ENCODE results near the gene CLEC2B. TPM values are rescaled to one million over a fixed set of nuclear protein-coding genes. Genes with fewer than 3 reads are reported as not detected.
"Not testable (repeated sequence)": the region's sequence is repeated elsewhere in the genome, so short reads cannot be mapped to it uniquely, and the experiment has no call there.

The CLEC2B gene
- total and polyA plus RNA-seq, 4 donors = 0.90 to 18.7 (median 8.0) TPM

DNA sequence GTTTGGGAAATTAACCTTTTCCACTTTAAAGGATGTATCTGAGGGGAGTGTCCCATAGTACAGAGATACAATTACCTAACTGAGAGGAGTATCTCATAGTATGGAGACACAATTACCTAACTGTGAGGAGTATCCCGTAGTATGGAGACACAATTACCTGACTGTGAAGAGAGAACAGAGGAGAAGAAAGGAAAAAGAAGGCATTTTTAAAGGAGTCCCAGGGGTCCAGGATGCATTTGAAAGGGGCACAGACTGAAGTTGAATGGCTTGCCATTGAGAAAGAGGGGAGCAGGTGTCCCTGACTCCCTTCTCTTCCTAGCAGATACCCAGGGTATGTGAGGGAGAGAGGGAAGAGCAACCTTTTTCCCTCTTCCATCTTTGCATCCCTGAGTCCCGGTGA is 30.1 kb upstream of the CLEC2B start:
- WGBS (ENCODE audit: insufficient coverage) = no CpG with 5 or more reads among the region's 2 CpGs
- Histone ChIP-seq H3K27me3 (ENCODE audit: control insufficient read depth, insufficient read depth, low read length) (no peaks in the 10 kb centered on the region), H3K4me3 (ENCODE audit: low read depth, low read length) (no peak overlapping the region)

DNA sequence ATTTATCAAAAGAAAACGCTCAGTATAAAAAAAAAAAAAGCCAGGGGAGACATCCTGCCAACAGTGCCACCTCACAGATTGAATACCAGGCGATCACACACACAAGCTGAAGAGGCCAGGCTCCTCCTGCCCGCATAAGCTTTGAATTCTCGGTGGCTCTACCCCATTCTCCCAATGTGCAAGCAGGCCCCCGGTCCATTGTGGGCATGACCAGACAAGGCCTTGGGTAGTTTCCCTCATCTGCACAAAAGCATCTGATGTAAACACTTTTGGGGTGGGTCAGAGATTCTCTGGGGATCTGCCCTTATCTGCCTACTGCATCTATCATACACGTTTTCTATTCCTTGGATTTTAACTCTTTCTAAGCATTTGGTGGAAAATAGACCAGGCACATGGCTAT is 28.4 kb upstream of the CLEC2B start:
- Histone ChIP-seq H3K27me3 (ENCODE audit: control insufficient read depth, insufficient read depth, low read length) (no peaks in the 10 kb centered on the region), H3K27ac (ENCODE audit: low read depth, low read length) (no peak overlapping the region), H3K9me3 (ENCODE audit: control insufficient read depth, insufficient read depth, low read length) (no peaks in the 10 kb centered on the region), H3K36me3 (ENCODE audit: control insufficient read depth, insufficient read depth, low read length) (no peaks in the 10 kb centered on the region), H3K4me1 (ENCODE audit: control insufficient read depth, insufficient read depth, low read length) (no peaks in the 10 kb centered on the region), H3K4me3 (ENCODE audit: low read depth, low read length) (no peak overlapping the region)
- WGBS (ENCODE audit: insufficient coverage) = 87% methylated on average over 3 of the region's 6 CpGs
- no peak for DNase-seq (ENCODE audit: low read depth in 4 of 6, low spot score in 6 of 6)

More for the DNA sequence above, 30.1 kb upstream of the CLEC2B start:
- no peaks in the 10 kb centered on the region for H3K9me3 ChIP-seq (ENCODE audit: control insufficient read depth, insufficient read depth, low read length)
- DNase-seq (ENCODE audit: low read depth in 4 of 6, low spot score in 6 of 6) = no peak
- no peaks in the 10 kb centered on the region for H3K36me3 ChIP-seq (ENCODE audit: control insufficient read depth, insufficient read depth, low read length)
- H3K27ac ChIP-seq (ENCODE audit: low read depth, low read length) = no peak overlapping the region
- H3K4me1 ChIP-seq (ENCODE audit: control insufficient read depth, insufficient read depth, low read length) = no peaks in the 10 kb centered on the region

DNA sequence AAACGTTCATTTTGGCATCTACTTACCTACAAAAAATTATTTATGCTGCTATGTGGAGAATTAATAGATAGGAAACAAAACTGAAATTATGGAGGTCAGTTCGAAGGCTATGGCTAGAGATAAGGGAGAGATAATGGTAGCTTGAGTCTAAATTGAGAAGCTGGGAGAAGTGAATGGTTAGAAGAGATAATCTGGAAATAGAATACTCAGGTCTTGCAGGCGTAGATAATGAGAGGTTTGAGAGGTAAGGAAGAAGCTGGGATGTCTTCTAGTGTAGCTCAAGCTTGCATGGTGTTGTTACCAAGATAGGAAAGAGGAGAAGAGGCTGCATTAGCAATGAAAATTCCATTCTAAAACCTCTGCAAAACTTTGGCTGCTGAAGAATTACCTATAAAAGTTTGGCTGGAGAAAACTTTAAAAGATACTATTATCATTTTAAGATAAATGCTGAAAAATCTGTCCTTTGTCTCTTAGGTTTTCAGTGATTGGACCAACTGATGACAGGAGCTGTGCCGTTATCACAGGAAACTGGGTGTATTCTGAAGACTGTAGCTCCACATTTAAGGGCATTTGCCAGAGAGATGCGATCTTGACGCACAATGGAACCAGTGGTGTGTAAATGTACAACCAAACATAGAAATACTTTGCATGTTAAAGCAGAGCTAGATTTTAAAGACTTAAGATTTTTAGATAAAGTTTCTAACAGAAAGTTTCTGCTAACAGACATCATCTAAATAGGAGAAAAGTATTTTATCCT is 26.2 kb upstream of the CLEC2B start:
- Histone ChIP-seq H3K9me3 (ENCODE audit: control insufficient read depth, insufficient read depth, low read length) (no peaks in the 10 kb centered on the region), H3K36me3 (ENCODE audit: control insufficient read depth, insufficient read depth, low read length) (no peaks in the 10 kb centered on the region), H3K4me1 (ENCODE audit: control insufficient read depth, insufficient read depth, low read length) (no peaks in the 10 kb centered on the region), H3K27me3 (ENCODE audit: control insufficient read depth, insufficient read depth, low read length) (no peaks in the 10 kb centered on the region), H3K27ac (ENCODE audit: low read depth, low read length) (no peak overlapping the region), H3K4me3 (ENCODE audit: low read depth, low read length) (no peak overlapping the region)
- no peak for DNase-seq (ENCODE audit: low read depth in 4 of 6, low spot score in 6 of 6)
- WGBS (ENCODE audit: insufficient coverage) = 76% methylated on average over 3 of the region's 6 CpGs

DNA sequence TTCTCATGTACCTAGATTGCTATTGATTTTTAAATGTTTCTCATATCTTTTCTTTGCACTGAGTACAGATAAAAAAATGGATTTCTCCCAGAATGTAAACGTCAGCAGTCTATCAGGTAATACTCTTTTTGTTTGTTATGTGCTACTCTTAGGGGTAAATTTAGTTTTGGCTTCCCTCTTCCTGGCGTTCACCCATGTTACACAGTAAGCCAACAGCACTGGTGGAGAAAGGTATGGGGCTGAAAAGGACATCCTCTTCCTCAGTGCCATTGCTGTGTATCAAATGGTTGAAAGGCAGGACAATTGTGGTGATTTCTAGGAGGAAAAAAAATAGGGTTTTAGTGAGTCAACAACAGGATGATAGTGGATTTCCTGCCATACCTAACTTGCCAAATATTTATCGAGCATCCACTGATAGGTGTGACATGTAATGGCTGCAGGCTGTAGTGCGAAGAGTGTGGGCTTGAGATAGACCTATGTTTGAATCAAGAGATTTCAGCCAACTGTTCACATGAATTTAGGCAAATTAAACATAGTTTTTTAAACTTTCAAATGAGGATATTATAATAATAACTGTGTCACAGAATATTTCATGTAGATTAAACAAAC is 19.6 kb upstream of the CLEC2B start:
- Histone ChIP-seq H3K4me3 (ENCODE audit: low read depth, low read length) (no peak overlapping the region), H3K9me3 (ENCODE audit: control insufficient read depth, insufficient read depth, low read length) (no peaks in the 10 kb centered on the region), H3K27ac (ENCODE audit: low read depth, low read length) (no peak overlapping the region), H3K4me1 (ENCODE audit: control insufficient read depth, insufficient read depth, low read length) (no peaks in the 10 kb centered on the region), H3K27me3 (ENCODE audit: control insufficient read depth, insufficient read depth, low read length) (no peaks in the 10 kb centered on the region), H3K36me3 (ENCODE audit: control insufficient read depth, insufficient read depth, low read length) (no peaks in the 10 kb centered on the region)
- DNase-seq (ENCODE audit: low read depth in 4 of 6, low spot score in 6 of 6) = no peak
- WGBS (ENCODE audit: insufficient coverage) = 83% methylated on average over 1 of the region's 4 CpGs

DNA sequence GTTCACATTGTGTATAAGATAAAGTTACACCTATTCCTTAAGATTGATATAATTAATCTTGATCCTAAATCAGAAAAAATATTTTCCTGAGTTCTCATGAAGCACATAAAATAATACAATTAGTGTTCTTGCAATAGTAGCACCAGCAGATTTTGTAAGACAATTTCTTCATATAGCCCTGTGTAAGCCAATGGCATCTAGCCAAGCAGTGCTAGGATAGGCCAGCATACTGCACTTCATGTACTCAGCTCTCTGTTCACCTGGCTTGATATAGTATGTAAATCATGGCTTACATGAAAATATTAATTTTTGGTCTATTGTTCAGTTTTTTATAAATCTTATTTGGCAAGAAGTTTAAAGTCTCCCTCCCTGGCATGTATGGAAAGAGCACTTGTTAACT is 14.0 kb upstream of the CLEC2B start:
- H3K4me1 ChIP-seq (ENCODE audit: control insufficient read depth, insufficient read depth, low read length) = no peaks in the 10 kb centered on the region
- no peak overlapping the region for H3K4me3 ChIP-seq (ENCODE audit: low read depth, low read length)
- DNase-seq (ENCODE audit: low read depth in 4 of 6, low spot score in 6 of 6) = peak in 1 of 6 donors; percentile 10
- H3K36me3 ChIP-seq (ENCODE audit: control insufficient read depth, insufficient read depth, low read length) = no peaks in the 10 kb centered on the region
- no peak overlapping the region for H3K27ac ChIP-seq (ENCODE audit: low read depth, low read length)
- no peaks in the 10 kb centered on the region for H3K9me3 ChIP-seq (ENCODE audit: control insufficient read depth, insufficient read depth, low read length)
- no peaks in the 10 kb centered on the region for H3K27me3 ChIP-seq (ENCODE audit: control insufficient read depth, insufficient read depth, low read length)

DNA sequence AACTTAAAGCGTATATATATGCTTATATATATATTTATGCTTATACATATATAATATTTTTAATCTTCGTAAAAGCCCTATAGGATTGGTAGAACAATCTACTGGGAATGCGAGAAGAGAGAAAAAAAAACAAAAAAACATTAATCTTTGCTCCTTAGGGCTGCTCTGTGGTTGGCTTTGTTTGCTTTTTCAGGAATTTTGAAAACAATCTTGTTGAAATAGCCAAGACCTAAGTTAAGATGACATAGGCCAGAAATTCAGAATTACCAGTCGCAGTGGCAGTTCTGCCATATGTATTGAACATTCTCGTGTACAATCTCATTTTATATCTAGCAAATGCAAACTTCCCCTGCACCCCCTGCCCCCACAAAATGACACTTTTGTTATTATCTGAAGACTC is 12.8 kb upstream of the CLEC2B start:
- Histone ChIP-seq H3K9me3 (ENCODE audit: control insufficient read depth, insufficient read depth, low read length) (no peaks in the 10 kb centered on the region), H3K36me3 (ENCODE audit: control insufficient read depth, insufficient read depth, low read length) (no peaks in the 10 kb centered on the region), H3K27me3 (ENCODE audit: control insufficient read depth, insufficient read depth, low read length) (no peaks in the 10 kb centered on the region), H3K27ac (ENCODE audit: low read depth, low read length) (no peak overlapping the region), H3K4me3 (ENCODE audit: low read depth, low read length) (no peak overlapping the region), H3K4me1 (ENCODE audit: control insufficient read depth, insufficient read depth, low read length) (no peaks in the 10 kb centered on the region)
- no peak for DNase-seq (ENCODE audit: low read depth in 4 of 6, low spot score in 6 of 6)
- WGBS (ENCODE audit: insufficient coverage) = no CpG with 5 or more reads among the region's 5 CpGs

DNA sequence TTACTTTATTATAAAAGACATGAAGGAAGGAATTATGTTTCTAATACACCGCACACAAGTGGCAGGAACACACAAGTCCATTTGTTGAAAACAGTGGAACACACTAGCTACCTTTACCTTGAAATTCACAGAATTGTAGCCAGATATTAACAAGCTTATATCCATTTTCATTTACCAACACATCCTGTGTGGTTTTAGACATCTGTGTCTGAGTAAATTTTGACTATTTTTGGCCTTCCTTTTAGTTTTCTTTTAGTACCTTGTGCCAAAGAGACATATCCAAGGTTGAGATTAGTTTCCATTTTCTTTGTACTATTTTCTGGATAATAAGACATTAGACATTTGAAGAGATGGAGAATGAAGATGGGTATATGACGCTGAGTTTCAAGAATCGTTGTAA is 12.1 kb upstream of the CLEC2B start, which contains the start of gene KLRF2:
KLRF2 (plus strand) TSS at position 244 of the 400 bp plus-strand sequence; CDS start at position 351, 107 bp downstream.
- DNase-seq (ENCODE audit: low read depth in 4 of 6, low spot score in 6 of 6) = no peak
- Histone ChIP-seq H3K27ac (ENCODE audit: low read depth, low read length) (no peak within 1 kb of the TSS), H3K9me3 (ENCODE audit: control insufficient read depth, insufficient read depth, low read length) (no peaks in the 10 kb centered on the region), H3K4me1 (ENCODE audit: control insufficient read depth, insufficient read depth, low read length) (no peaks in the 10 kb centered on the region), H3K4me3 (ENCODE audit: low read depth, low read length) (no peak within 1 kb of the TSS), H3K27me3 (ENCODE audit: control insufficient read depth, insufficient read depth, low read length) (no peaks in the 10 kb centered on the region), H3K36me3 (ENCODE audit: control insufficient read depth, insufficient read depth, low read length) (no peaks in the 10 kb centered on the region)
- no CpG with 5 or more reads among the region's 3 CpGs for WGBS (ENCODE audit: insufficient coverage)

DNA sequence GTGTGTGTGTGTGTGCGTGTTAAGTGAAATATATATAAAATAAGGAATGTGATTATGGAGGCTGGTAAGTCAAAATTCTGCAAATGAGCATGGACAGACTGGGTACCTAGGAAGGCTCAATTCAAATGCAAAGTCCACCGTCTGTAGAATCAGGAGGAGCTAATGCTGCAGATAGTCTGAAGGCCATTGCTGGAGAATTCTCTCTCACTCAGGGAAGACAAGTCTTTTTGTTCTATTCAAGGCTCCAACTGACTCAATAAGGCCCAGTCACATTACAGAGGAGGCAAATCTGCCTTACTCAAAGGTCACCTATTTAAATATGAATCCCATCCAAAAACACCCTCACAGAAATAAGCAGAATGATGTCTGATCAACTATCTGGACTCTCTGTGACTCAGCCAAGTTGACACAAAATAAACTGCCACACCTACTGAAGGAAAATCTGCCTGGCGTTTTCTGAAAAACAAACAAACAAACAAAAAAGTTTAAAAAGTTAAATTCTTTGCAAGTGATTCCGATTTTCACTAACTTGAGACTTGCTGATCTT is 11.5 kb upstream of the CLEC2B start:
- Histone ChIP-seq H3K27me3 (ENCODE audit: control insufficient read depth, insufficient read depth, low read length) (no peaks in the 10 kb centered on the region), H3K4me1 (ENCODE audit: control insufficient read depth, insufficient read depth, low read length) (no peaks in the 10 kb centered on the region), H3K9me3 (ENCODE audit: control insufficient read depth, insufficient read depth, low read length) (no peaks in the 10 kb centered on the region), H3K36me3 (ENCODE audit: control insufficient read depth, insufficient read depth, low read length) (no peaks in the 10 kb centered on the region), H3K27ac (ENCODE audit: low read depth, low read length) (no peak overlapping the region), H3K4me3 (ENCODE audit: low read depth, low read length) (no peak overlapping the region)
- no peak for DNase-seq (ENCODE audit: low read depth in 4 of 6, low spot score in 6 of 6)
- 83% methylated on average over 3 of the region's 4 CpGs for WGBS (ENCODE audit: insufficient coverage)

DNA sequence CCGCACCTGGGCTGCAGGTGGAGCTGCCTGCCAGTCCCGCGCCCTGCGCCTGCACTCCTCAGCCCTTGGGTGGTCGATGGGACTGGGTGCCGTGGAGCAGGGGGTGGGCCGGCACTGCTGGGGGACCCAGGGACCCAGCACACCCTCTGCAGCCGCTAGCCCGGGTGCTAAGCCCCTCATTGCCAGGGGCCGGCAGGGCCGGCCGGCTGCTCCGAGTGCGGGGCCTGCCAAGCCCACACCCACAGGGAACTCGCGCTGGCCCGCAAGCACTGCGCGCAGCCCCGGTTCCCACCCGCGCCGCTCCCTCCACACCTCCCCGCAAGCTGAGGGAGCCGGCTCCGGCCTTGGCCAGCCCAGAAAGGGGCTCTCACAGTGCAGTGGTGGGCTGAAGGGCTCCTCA is 7.0 kb upstream of the CLEC2B start:
- H3K36me3 ChIP-seq (ENCODE audit: control insufficient read depth, insufficient read depth, low read length); H3K9me3 ChIP-seq (ENCODE audit: control insufficient read depth, insufficient read depth, low read length); H3K4me3 ChIP-seq (ENCODE audit: low read depth, low read length); H3K4me1 ChIP-seq (ENCODE audit: control insufficient read depth, insufficient read depth, low read length); H3K27me3 ChIP-seq (ENCODE audit: control insufficient read depth, insufficient read depth, low read length); H3K27ac ChIP-seq (ENCODE audit: low read depth, low read length); DNase-seq (ENCODE audit: low read depth in 4 of 6, low spot score in 6 of 6): not testable (repeated sequence)
- 97% methylated on average over 26 of the region's 26 CpGs for WGBS (ENCODE audit: insufficient coverage)

DNA sequence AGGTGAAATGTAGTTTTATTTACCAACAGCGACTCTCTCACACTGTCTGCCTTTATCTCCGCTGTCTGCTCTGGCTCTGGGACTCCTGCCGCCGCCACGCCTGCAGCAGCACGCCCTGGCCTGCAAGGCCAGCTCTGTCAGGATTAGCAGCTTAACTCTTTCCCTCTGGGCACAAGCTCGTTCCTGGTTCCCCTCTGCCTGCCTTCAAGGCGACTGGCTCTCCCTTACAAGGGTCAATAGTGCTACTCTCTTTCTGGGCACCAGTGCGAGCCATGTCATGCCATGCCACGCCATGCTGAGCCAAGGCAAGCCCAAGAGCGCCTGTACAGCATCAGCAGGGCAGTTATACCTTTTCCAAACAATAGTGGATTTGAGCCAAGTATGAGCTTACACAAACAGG is 3.6 kb upstream of the CLEC2B start:
- Histone ChIP-seq H3K27ac (ENCODE audit: low read depth, low read length) (peak overlapping the region; percentile 57), H3K4me3 (ENCODE audit: low read depth, low read length) (no peak overlapping the region), H3K27me3 (ENCODE audit: control insufficient read depth, insufficient read depth, low read length) (no peaks in the 10 kb centered on the region), H3K36me3 (ENCODE audit: control insufficient read depth, insufficient read depth, low read length) (no peaks in the 10 kb centered on the region), H3K4me1 (ENCODE audit: control insufficient read depth, insufficient read depth, low read length) (no peaks in the 10 kb centered on the region), H3K9me3 (ENCODE audit: control insufficient read depth, insufficient read depth, low read length) (no peaks in the 10 kb centered on the region)
- DNase-seq (ENCODE audit: low read depth in 4 of 6, low spot score in 6 of 6) = peak in 1 of 6 donors; percentile 9
- 74% methylated on average over 9 of the region's 11 CpGs for WGBS (ENCODE audit: insufficient coverage)
